Suprapubic skin (tissue), 4 donors: ENCODE measurements around the gene ULBP3. TPM values are rescaled to one million over a fixed set of nuclear protein-coding genes. Genes with fewer than 3 reads are reported as not detected.

Source experiments
- DNase-seq, 2 donors: peaks; one replicate each; pipeline ENCODE4 v3.0.0-alpha.2; 2019; ENCODE audit warnings: low spot score in 2 of 2
- H3K27ac ChIP-seq: fragments of 200-600 bp; sonication (generic); one replicate; pipeline ENCODE4 v1.5.1; 2019
- H3K27me3 ChIP-seq: fragments of 200-600 bp; sonication (generic); one replicate; pipeline ENCODE4 v1.5.1; 2019
- H3K36me3 ChIP-seq: fragments of 200-600 bp; sonication (generic); one replicate; pipeline ENCODE4 v1.5.1; 2019
- H3K4me1 ChIP-seq: fragments of 200-600 bp; sonication (generic); one replicate; pipeline ENCODE4 v1.5.1; 2019
- H3K4me3 ChIP-seq: fragments of 200-600 bp; sonication (generic); one replicate; pipeline ENCODE4 v1.5.1; 2019; ENCODE audit warnings: mild to moderate bottlenecking
- H3K9me3 ChIP-seq: fragments of 200-600 bp; sonication (generic); one replicate; pipeline ENCODE4 v1.5.1; 2019
- CTCF ChIP-seq, 2 donors: fragments of 200-600 bp in 1 of 2; fragments of 450-650 bp in 1 of 2; sonication (generic) in 1 of 2; IDR thresholded peaks; one replicate each; pipeline ENCODE4 v1.5.1; 2016 to 2019; ENCODE audit warnings: antibody characterized with exemption in 2 of 2, mild to moderate bottlenecking in 1 of 2, moderate library complexity in 1 of 2
- EP300 ChIP-seq: sonication (generic); formaldehyde crosslinking; IDR thresholded peaks from one replicate; pipeline ENCODE4 v1.6.1; 2017; ENCODE audit warnings: antibody characterized with exemption
- POLR2A ChIP-seq, 2 donors: fragments of 450-650 bp; IDR thresholded peaks; one replicate each; pipeline ENCODE4 v1.6.1; 2017; ENCODE audit warnings: antibody characterized with exemption in 2 of 2, mild to moderate bottlenecking in 2 of 2, moderate library complexity in 2 of 2
- POLR2AphosphoS5 ChIP-seq, 3 donors: sonication (generic); formaldehyde crosslinking; IDR thresholded peaks; one replicate each; pipeline ENCODE4 v1.6.1; 2017; ENCODE audit warnings: antibody characterized with exemption in 3 of 3
- WGBS: methylation state at CpG from one replicate; pipeline ENCODE4 v1.1.5; 2018; 5-methylcytosine and 5-hydroxymethylcytosine counted together
- total RNA-seq, 4 donors: library from RNA; depleted of rRNA; stranded (reverse); fragments of >200 nt; gene quantifications; one replicate each; pipeline ENCODE4 v1.1.0, GENCODE V29; 2016

ULBP3 gene
- total RNA-seq, 4 donors from 2014 or later: 0.78 to 2.1 TPM; not detected in 2

- no peak for TF ChIP-seq EP300
- WGBS: 86% methylated on average over 3 of the region's 3 CpGs
Measured at GRCh38 chr6:150030611-150031010, 38.3 kb downstream of the ULBP3 start.

GRCh38 chr6:150029749-150030148 is 39.2 kb downstream of the ULBP3 start:
- H3K27me3 ChIP-seq: peaks cover 29% of the 10 kb centered on the region

More at GRCh38 chr6:150030611-150031010, 38.3 kb downstream of the ULBP3 start:
- no peak overlapping the region for H3K4me3 ChIP-seq
- peaks cover 30% of the 10 kb centered on the region for H3K27me3 ChIP-seq
- DNase-seq: no peak
- no peaks in the 10 kb centered on the region for H3K36me3 ChIP-seq
- no peaks in the 10 kb centered on the region for H3K9me3 ChIP-seq
- no peak overlapping the region for H3K27ac ChIP-seq
- H3K4me1 ChIP-seq: peaks cover 6% of the 10 kb centered on the region

GRCh38 chr6:150029276-150029675 is 39.6 kb downstream of the ULBP3 start:
- no peaks in the 10 kb centered on the region for H3K9me3 ChIP-seq
- H3K27me3 ChIP-seq: peaks cover 32% of the 10 kb centered on the region
- H3K36me3 ChIP-seq: no peaks in the 10 kb centered on the region
- TF ChIP-seq POLR2A (IDR thresholded peaks at IDR 0.05) (no peak), CTCF (IDR thresholded peaks at IDR 0.05) (no peak), POLR2AphosphoS5 (IDR thresholded peaks at IDR 0.05) (no peak), EP300 (no peak)
- H3K4me1 ChIP-seq: peaks cover 17% of the 10 kb centered on the region
- H3K4me3 ChIP-seq: no peak overlapping the region
- 92% methylated on average over 5 of the region's 7 CpGs for WGBS
- H3K27ac ChIP-seq: no peak overlapping the region
- no peak for DNase-seq

More at GRCh38 chr6:150029749-150030148, 39.2 kb downstream of the ULBP3 start:
- no peak overlapping the region for H3K27ac ChIP-seq
- H3K36me3 ChIP-seq: no peaks in the 10 kb centered on the region
- peaks cover 15% of the 10 kb centered on the region for H3K4me1 ChIP-seq
- WGBS: 80% methylated on average over 4 of the region's 4 CpGs
- no peak overlapping the region for H3K4me3 ChIP-seq
- TF ChIP-seq POLR2A (IDR thresholded peaks at IDR 0.05) (no peak), POLR2AphosphoS5 (IDR thresholded peaks at IDR 0.05) (no peak), EP300 (no peak), CTCF (IDR thresholded peaks at IDR 0.05) (no peak)
- no peaks in the 10 kb centered on the region for H3K9me3 ChIP-seq
- no peak for DNase-seq

GRCh38 chr6:150028799-150029198 is 40.1 kb downstream of the ULBP3 start:
- H3K36me3 ChIP-seq: no peaks in the 10 kb centered on the region
- no peak for DNase-seq
- peaks cover 34% of the 10 kb centered on the region for H3K27me3 ChIP-seq
- TF ChIP-seq POLR2A (IDR thresholded peaks at IDR 0.05) (no peak), CTCF (IDR thresholded peaks at IDR 0.05) (no peak), POLR2AphosphoS5 (IDR thresholded peaks at IDR 0.05) (no peak), EP300 (no peak)
- no peak overlapping the region for H3K4me3 ChIP-seq
- WGBS: 72% methylated on average over 8 of the region's 8 CpGs
- H3K9me3 ChIP-seq: no peaks in the 10 kb centered on the region
- H3K27ac ChIP-seq: no peak overlapping the region
- H3K4me1 ChIP-seq: peaks cover 17% of the 10 kb centered on the region

GRCh38 chr6:150027806-150028565 is 40.9 kb downstream of the ULBP3 start:
- Histone ChIP-seq H3K27me3 (peaks cover 34% of the 10 kb centered on the region), H3K9me3 (no peaks in the 10 kb centered on the region), H3K4me3 (no peak overlapping the region), H3K27ac (no peak overlapping the region), H3K4me1 (peaks cover 17% of the 10 kb centered on the region), H3K36me3 (no peaks in the 10 kb centered on the region)
- no peak for DNase-seq
- TF ChIP-seq EP300: no peak
- no peak for TF ChIP-seq POLR2AphosphoS5 (IDR thresholded peaks at IDR 0.05)
- no peak for TF ChIP-seq POLR2A (IDR thresholded peaks at IDR 0.05)
- TF ChIP-seq CTCF (IDR thresholded peaks at IDR 0.05): no peak
- 91% methylated on average over 6 of the region's 6 CpGs for WGBS
